GM18502 (cell line): Measurements from ENCODE around the gene ANXA10.
"Not testable (repeated sequence)": the region's sequence is repeated elsewhere in the genome, so short reads cannot be mapped to it uniquely, and the experiment has no call there.

Experiments
- ATAC-seq: cut with Tn5 transposase; IDR thresholded peaks from one replicate; pipeline ENCODE4 v1.9.1; 2021; ENCODE audit warnings: mild to moderate bottlenecking; ENCODE audit not compliant: unreplicated experiment, poor library complexity

The ANXA10 gene

DNA sequence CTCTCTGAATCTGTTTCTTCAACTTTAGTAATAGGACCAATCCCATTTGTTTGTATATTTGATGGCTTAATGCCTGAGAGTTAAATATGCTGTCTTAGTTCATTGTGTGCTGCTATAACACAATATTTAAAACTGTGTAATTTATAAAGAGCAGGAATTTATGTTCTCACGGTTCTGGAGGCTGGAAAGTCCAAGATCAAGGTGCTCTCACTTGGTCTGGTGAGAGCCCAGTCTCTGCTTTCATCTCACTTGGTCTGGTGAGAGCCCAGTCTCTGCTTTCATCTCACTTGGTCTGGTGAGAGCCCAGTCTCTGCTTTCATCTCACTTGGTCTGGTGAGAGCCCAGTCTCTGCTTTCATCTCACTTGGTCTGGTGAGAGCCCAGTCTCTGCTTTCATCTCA lies 20.7 kb downstream of the ANXA10 start:
- ATAC-seq = not testable (repeated sequence)

DNA sequence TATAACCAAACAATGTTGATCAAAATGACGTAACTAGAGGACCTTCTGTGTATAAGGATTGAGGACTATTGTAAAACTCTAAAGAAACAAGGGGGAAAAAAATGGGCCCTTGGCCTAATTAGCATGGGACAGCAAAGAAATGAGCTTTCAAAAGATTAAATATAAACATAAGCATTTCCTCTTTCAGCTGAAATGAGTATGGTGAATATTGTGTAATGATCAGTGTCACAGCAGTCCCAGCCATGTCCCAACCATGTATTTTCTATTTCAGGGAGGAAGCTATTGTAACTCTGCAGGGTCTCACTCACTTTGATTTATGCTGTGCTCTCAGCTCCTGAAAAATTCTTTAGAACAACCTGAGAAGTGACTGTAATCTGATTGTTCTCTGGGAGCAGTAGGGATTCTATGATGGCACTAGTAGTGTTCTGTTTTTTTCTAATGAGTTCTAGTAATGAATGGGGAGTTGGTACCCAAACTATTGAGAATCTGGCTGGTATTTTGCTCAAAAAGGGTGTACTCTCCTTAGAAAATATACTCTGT lies 25.8 kb downstream of the ANXA10 start:
- no peak for ATAC-seq

DNA sequence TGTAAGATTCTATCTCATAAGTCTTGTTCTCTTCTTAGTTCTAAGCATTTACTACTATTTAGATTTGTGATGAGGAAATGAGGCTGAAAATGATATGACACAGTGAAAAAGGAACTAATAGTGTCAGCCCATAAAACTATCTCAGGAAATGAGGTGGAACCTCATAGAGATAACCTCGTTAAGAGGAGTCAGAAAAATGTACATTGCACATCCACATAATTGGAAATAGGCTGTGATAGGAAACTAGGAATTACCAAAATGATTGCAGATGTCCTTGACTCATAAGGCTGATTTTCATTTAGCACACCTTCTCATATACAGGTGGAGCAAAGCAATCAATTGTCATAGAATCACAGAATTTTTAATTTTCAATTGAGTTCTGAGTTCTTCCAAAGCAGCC lies 26.8 kb downstream of the ANXA10 start:
- ATAC-seq = no peak

DNA sequence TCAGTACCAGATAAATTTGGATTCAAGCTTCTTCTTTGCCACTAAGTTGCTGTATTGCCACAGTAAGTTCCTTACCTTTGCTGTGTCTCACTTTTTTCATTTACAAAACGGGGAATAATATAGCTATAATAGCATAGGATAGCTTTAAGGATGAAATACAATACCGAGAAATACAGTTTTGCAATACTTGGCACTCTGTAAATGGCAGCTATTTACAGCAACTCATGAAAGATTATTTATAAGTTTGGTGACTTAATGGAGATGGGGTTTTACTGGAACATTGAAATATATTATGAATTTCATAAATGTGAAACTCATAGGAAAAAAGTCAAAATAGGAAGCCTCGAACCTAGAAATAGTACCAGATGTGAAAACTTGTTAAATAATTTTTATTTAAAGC lies 27.6 kb downstream of the ANXA10 start:
- no peak for ATAC-seq

DNA sequence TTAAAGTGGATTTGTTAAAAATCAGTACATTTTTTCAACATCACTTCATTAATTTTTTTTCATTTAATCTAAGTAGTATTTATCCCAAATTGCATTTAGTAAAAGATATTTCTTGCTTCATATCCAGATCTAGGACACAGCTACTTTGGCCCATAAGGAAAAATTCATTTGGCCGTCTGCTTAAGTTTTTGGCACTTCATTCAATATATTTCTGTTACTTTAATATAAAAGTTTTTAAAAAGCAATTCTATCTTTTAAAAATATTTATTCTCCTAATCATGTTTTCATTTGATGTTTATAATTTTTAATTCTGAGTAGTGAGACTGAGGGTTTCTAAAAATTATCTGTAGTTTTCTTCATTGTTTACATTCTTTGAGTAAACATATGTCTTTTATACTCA lies 28.5 kb downstream of the ANXA10 start:
- no peak for ATAC-seq

DNA sequence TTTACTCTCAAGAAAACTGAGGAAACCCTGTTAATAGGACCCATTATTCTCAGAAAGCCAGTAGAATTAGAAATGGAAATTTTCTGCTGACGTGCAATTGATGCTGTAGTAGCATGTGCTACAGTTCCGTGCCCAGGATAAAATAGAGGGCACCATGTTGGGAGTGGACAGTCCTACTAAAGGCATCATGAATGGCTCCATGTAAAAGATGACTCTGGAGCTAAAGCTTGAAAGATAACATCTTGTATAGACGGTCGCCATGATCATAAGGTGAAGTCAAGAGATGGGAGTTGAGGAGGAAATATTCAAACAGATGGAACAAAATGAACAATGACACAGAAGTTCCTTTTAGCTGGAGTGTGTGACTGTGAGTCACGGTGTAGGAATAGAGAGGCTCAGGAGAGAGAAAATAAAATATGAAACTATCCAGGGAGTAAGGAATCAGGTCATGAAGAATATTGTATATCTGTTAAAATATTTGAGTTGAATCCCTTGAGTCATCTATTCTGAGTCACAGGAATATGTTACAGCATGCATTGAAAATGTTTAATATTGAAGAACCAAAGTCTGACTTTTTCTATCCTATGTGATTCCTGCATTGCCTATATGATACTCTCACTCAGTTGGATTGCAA lies 31.8 kb downstream of the ANXA10 start:
- ATAC-seq = no peak

DNA sequence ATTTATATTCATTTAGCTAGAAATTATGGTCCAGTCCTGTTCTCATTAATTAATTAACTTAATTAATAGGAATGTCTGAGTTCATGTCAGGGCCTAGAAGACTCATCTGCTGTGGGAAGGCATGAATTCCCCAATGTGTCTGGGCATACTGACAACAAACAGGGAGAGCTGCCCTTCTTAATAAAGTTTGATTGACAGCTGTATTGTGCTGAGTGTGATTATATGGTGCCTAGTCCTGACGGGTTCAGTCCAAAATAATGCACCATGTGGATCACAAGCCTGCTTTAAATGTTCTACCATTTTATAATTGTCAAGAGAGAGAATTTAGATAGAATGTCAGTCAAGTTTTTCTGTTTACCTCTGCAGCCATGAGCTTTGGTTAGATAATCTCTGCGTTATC lies 34.6 kb downstream of the ANXA10 start:
- no peak for ATAC-seq

DNA sequence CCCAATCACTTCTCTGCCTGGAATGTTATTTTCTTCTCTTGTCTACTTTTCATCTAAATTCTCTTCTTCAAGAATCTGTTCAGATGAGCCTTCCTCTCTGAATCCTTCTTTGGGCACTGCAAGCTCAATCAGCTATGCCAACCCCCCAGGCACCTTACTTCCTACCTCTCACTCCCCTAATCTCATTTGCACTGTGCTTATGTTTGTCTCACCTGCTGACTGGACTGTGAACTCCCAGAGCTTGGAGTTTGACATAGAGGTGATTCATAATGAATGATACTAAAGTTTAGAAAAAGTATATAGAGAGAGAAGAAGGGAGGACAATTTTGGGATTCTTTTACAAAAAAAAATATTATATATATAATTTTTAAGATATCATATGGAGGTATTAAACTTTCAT lies 36.3 kb downstream of the ANXA10 start:
- no peak for ATAC-seq

DNA sequence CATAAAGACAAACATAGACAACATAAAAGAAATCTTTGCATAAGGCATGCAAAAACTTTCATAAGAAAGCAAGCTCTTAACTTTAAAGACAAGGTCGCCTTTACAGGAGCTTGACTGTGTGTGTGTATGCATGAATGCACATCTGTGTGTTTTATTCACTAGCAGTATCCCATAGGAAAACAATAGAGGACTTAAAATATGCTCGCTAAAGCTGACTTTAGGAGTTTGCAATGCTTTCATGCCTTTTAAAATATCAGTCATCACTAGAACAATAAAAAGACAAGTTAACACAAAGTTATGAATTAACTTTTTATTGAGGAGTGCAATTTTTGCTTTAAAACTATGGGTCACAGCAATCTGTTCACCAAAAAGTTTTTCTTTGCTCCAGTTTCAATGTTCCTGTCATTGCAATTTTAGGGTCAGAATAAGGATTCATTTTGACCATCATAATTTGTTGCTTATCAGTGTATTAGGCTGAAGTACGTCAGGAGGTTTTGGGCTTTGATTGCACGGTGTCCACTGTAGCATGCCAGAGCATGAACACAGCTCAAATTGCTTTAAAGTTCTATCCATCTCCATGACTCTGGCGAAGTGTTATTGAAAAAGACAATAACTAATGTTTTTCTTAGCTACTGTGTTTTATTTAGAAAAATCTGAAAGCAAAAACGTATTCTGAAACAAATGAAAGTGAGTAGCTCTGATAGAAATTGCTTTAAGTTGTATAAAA lies 36.9 kb downstream of the ANXA10 start:
- no peak for ATAC-seq

DNA sequence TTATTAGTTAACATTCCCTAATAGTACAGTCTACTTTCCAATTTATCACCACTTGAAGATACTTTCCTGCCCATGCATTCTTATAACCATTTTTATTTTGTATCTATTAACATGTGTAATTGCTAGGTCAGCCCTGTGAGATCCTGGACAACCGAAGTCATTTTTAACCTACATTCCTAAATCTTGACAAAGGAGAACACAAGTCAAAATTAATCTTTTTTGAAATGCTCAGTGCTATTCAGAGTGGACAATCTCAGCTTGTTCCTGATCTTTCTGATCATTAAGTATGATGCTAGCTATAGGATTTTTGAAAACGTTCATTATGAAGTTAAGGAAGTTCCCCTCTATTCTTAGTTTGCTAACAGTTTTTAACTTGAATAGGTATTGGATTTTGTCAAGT lies 37.5 kb downstream of the ANXA10 start:
- ATAC-seq = no peak

DNA sequence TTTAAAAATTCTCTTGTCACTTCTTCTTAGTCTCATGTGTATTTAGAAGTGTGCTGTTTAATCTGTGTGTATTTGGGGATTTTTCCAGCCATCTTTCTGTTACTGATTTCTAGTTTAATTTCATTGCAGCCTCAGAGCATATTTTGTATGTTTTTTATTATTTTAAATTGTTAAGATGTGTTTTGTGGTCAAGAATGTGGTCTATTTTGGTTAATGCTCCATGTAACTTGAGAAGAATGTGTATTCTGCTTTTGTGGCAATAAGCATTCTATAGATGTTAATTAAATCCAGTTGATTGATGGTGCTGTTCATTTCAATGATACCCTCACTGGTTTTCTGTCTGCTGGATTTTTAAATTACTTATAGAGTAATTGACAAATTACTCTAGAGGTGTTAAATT lies 38.9 kb downstream of the ANXA10 start:
- ATAC-seq = no peak

DNA sequence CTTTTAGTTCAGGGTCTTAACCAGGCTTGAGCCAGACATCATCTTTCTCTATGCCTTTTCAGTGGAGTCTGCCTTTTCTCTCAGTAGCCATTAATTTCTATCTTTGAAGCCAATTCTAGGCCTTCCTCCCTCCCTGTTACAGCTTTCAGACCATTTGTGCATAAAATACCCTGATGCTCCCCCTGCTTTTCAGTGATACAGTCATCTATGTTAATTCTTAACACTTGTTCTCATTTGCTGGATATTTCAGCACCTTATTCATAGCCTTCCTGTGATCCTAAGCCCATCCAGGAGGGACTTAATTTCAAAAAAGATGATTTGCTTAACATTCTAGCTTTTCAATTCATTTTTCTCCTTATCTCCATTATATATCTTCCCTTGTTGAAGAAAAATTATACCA lies 42.3 kb downstream of the ANXA10 start:
- ATAC-seq = no peak

DNA sequence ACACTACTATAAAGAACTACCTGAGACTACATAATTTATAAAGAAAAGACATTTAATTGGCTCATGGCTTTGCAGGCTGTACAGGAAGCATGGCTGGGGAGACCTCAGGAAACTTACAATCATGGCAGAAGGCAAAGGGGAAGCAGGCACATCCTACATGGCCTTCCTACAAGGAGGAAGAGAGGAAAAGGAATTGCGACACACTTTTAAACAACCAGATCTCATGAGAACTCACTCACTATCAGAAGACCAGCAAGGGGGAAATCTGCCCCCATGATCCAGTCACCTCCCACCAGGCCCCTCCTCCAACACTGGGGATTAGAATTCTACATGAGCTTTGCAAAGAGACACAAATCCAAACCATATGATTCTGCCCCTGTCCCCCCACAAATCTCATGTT lies 43.5 kb downstream of the ANXA10 start:
- ATAC-seq = not testable (repeated sequence)

DNA sequence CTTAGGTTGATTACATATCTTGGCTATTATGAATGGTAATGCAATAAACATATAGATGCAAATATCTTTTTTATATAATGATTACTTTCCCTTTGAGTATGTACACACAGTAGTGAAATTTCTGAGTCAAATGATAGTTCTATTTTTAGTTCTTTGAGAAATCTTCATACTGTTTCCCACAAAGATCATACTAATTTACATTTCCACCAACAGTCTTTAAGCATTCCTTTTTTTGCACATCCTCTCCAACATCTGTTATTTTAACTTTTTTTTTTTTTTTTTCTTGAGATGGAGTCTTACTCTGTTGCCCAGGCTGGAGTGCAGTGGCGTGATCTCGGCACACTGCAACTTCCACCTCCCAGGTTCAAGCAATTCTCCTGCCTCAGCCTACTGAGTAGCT lies 45.4 kb downstream of the ANXA10 start:
- peak; percentile 40 for ATAC-seq

DNA sequence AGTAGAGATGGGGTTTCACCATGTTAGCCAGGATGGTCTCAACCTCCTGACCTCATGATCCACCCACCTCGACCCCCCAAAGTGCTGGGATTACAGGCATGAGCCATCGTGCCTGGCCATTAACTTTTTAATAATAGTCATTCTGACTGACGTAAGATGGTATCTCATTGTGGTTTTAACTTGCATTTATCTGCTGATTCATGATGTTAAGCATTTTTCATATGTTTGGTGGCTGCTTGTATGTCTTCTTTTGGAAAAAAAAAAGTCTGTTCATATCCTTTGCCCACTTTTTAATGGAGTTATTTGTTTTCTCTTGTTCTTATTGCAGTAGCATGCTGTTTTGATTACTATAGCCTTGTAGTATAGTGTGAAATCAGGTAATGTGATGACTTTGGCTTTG lies 45.8 kb downstream of the ANXA10 start:
- ATAC-seq = peak; percentile 10

DNA sequence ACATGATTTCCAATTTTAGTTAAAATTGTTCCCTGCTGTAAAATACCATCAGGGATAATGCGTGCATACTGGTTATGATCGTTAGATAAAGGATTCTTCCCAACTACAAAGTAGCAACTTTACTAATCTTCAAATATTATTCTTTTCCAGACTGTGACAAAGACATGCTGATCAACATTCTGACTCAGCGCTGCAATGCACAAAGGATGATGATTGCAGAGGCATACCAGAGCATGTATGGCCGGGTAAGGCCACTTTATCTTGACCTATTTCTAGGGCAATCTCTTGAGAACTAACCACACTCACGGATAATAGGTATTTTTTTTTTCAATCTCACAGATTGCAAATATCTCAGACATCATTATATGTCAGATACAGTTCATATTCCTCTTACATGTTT lies 47.0 kb downstream of the ANXA10 start:
- ATAC-seq = no peak

DNA sequence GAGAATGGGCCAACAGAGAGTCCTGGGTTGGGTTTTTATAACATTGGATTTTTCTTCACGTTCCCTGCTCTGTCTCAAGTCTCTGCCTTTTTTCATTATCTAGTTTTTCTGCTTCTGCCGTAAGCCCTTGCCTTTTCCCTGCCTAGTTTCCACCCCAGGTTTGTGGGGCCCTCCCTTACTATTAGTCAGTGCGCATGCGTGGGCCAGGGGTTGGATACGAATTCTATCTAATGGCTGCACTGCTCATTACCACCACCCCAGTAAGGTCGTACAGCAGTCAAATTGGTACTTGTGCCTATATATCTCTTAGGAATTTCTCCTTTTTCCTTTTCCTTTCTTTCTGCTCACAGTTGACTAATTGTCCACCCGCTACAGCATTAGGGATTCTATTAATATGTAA lies 49.4 kb downstream of the ANXA10 start:
- ATAC-seq = no peak

DNA sequence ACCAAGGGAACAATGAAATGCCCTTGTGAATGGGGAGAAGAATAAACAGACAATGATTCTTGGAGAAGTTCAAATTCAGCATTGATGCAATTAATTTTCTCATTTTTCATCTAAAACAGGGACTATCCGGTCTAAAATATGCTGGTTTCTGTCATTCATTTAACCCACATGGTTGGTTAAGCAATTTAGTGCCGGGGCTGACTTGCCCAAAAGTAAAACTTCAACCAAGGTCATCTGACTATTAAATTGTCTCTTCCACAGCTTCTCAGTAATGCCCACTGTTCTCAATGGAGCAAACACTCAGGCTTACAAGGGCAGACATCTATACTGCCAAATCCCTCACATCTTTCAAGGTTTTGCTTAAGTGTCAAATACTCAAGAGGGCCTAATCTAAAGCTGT lies 51.3 kb downstream of the ANXA10 start:
- ATAC-seq = no peak

DNA sequence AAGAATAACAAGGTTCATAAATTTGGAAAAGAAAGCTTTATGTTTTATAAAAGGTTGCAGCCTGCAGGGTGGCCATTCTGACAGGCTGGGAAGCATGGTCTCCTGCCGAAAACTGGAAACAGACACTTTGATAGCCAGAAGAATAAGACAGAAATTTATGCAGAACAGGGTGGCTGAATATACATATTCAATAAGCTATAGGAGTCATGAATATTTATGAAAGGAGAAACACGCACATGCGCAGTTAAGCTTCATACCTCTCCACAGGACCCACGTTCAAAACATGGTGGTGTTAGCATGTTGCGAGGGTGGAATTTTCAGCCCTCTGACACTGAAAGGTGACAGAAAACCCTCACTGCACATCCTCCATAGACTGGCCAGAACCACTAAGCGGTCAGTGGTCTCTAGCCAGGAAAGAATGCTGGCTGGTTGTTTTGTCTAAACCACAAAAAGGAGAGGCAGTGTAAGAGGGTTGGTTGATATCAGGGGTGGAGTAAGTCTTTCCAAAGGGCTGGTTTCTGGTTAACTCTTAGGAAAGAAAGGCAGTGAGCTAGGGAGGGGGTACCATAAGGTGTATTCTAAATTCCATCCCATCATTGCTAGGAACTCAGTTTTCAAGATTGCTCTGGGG lies 58.2 kb downstream of the ANXA10 start:
- no peak for ATAC-seq

DNA sequence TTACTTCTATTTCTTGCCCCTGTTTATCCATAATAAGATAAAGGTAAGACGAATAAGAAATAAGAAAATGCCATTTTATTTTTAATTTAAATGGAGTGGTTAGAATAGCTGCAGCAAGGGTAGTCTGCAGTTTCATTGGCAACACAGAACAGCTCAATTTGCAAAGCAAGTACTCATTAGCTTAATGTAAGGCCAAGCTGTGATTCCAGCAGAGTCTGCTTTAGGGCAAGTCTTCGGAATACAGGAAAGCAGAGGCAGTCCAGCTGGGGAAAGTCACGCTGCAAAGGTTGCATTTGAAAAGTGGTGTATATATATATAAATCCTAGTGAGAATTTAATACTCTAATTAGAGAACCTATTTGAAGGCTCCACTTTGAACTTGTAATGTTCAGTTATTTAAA lies 59.0 kb downstream of the ANXA10 start:
- no peak for ATAC-seq

DNA sequence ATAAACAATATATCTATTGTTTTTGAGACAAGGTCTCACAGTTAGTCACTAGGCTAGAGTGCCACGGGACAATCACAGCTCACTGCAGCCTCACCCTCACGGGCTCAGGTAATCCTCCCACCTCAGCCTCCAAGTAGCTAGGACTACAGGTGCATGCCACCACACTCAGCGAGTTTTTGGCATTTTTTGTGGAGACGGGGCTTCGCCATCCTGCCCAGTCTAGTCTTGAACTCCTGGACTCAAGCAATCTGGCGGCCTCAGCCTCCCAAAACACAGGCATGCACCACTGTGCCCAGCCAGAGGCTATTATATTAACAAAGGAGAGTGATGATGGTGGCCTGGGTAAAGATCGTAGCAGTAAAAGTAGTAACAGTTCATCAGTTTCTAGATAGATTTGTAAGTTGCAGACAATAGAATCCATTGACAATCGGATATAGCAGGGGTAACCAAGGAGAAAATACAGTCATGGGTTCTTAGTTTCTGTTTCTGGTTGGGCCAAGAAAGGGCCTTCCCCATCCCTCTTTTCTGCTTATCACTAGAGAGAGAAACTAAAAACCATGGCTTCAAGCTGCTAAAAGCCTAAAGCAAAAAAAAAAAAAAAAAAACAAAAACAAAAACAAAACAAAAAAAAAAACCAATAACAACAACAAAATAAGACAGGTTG lies 60.6 kb downstream of the ANXA10 start:
- no peak for ATAC-seq
